Measurements from ENCODE around the gene NLRP3. TPM values are rescaled to one million over a fixed set of nuclear protein-coding genes. Genes with fewer than 3 reads are reported as not detected.

Gene NLRP3
- total and polyA plus RNA-seq, 10 of the 15 experiments (the other 5 are each of a cell fraction or from before 2014, with no cell fraction given): 1.8 to 10.4 (median 5.0) TPM

- TF ChIP-seq TCF3 (IDR thresholded peaks at IDR 0.05; ENCODE audit: borderline replicate concordance, insufficient read depth, low read depth, low read length): 0 out of 2 replicates have a peak, but pooled peaks have one; percentile 52
- TF ChIP-seq POU2F2 (IDR thresholded peaks at IDR 0.05; ENCODE audit: borderline replicate concordance, low read depth, low read length): peak; percentile 56; the same call in 2 of the 3 replicates
- TF ChIP-seq NFYA (IDR thresholded peaks at IDR 0.05; ENCODE audit: borderline replicate concordance, low read depth, low read length): no peak
- no peak for TF ChIP-seq HDGF (IDR thresholded peaks at IDR 0.05)
- no peak for TF ChIP-seq LARP7 (IDR thresholded peaks at IDR 0.05)
- no peak for TF ChIP-seq PRDM15 (CRISPR knock-in tag; IDR thresholded peaks at IDR 0.05)
- TF ChIP-seq E2F8 (IDR thresholded peaks at IDR 0.05; ENCODE audit: low read depth, partially characterized antibody): no peak
- TF ChIP-seq SIN3A (IDR thresholded peaks at IDR 0.05; ENCODE audit: low read depth, low read length): no peak
- peak; percentile 47; the same call in 1 of the 2 replicates for TF ChIP-seq NR2C1 (IDR thresholded peaks at IDR 0.05)
- TF ChIP-seq GABPA (IDR thresholded peaks at IDR 0.05; ENCODE audit: low read depth): peak; percentile 68
- peak; percentile 80 for TF ChIP-seq BCL3 (IDR thresholded peaks at IDR 0.05; ENCODE audit: borderline replicate concordance, insufficient read depth, low read depth, low read length, poor library complexity, severe bottlenecking)
- no peak; the same call in 1 of the 2 replicates for TF ChIP-seq MAX (IDR thresholded peaks at IDR 0.05; ENCODE audit: low read depth, low read length)
- no peak for TF ChIP-seq POLR2AphosphoS5 (IDR thresholded peaks at IDR 0.05; ENCODE audit: low read length)
- TF ChIP-seq ZNF217 (IDR thresholded peaks at IDR 0.05): peak; percentile 86
- TF ChIP-seq TCF7 (IDR thresholded peaks at IDR 0.05; ENCODE audit: borderline replicate concordance): peak; percentile 82
- peak; percentile 54 for TF ChIP-seq RAD51 (IDR thresholded peaks at IDR 0.05)
- TF ChIP-seq JUND (IDR thresholded peaks at IDR 0.05; ENCODE audit: low read depth, low read length): peak; percentile 96
- TF ChIP-seq MTA2 (IDR thresholded peaks at IDR 0.05; ENCODE audit: low read depth): peak; percentile 95
- TF ChIP-seq ZBED1 (IDR thresholded peaks at IDR 0.05; ENCODE audit: borderline replicate concordance): peak; percentile 96
- TF ChIP-seq POLR2A (IDR thresholded peaks at IDR 0.05; ENCODE audit: low read depth, low read length): no peak
- TF ChIP-seq MEF2B (IDR thresholded peaks at IDR 0.05; ENCODE audit: partially characterized antibody, poor library complexity, severe bottlenecking): peak; percentile 88
- TF ChIP-seq HSF1 (IDR thresholded peaks at IDR 0.05; ENCODE audit: low read depth, low read length): no peak
Measured at GRCh38 chr1:247409869-247410544, 6.0 kb upstream of the NLRP3 start (continued).
